Eye (tissue), 1 donor: Measurements from ENCODE around the gene FUBP3.
"Not testable (repeated sequence)": the region's sequence is repeated elsewhere in the genome, so short reads cannot be mapped to it uniquely, and the experiment has no call there.

Experiments
- DNase-seq: peaks from one replicate; pipeline ENCODE4 v3.0.0-alpha.2; 2015

Gene FUBP3

DNA sequence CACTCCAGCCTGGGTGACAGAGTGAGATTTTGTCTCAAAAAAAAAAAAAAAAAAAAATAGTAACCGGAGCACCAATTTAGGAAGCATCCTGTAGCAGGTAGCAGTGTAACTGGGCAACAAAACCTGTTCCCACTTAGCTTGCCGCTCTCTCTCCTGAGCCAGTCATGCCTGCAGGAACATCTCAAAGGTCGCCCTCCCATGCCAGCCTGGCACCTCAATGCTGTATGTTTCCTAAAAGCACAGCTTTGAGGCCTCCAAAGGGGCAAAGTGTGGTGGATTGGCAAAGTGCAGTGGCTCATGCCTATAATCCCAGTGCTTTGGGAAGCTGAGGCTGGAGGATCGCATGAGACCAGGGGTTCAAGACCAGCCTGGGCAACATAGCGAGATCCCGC lies 22.3 kb upstream of the FUBP3 start:
- DNase-seq: no peak

DNA sequence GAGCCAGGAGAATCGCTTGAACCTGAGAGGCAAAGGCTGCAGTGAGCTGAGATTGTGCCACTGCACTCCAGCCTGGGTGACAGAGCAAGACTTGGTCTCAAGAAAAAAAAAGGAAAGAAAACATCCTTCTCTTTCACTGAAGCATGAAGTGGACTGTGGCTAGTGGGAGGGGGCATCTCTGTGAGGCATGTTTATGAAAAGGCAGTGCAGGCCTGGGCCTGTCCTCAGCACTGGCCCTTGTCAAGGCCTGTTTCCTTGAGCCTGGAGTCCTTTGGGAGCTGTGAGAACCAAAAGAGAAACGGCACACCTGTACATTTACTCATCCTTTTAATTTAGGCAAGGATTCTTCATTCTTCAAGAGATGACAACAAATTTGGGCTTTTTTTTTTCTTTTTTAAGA lies 18.3 kb upstream of the FUBP3 start:
- no peak for DNase-seq

DNA sequence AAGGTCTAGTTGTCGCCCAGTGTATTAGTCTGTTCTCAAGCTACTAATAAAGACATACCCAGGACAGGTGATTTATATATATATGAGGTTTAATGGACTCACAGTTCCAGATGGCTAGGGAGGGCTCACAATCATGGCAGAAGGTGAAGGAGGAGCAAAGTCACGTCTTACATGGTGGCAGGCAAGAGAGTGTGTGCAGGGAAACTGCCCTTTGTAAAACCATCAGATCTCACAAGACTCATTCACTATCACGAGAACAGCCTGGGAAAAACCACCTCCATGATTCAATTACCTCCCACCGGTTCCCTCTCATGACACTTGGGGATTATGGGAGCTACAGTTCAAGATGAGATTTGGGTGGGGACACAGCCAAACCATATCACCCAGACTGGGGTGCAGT lies 16.9 kb upstream of the FUBP3 start:
- not testable (repeated sequence) for DNase-seq

DNA sequence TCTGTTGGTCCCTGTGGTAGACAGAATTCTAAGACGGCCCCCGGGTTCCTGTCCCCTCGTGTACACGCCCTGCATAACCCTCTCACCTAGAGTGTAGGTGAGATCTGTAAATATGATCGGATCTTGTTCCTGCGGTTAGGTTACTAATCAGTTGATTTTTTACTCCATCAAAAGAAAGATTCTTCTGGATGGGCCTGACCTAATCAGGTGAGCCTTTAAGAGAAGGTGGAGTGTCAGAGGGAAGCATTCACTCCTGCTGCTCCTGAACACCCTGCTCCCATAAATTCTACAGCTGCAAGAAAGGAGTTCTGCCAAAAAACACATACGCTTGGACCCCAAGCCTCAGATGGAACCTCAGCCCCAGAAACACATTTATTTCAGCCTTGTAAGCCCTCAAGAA lies 15.6 kb upstream of the FUBP3 start:
- DNase-seq: no peak

DNA sequence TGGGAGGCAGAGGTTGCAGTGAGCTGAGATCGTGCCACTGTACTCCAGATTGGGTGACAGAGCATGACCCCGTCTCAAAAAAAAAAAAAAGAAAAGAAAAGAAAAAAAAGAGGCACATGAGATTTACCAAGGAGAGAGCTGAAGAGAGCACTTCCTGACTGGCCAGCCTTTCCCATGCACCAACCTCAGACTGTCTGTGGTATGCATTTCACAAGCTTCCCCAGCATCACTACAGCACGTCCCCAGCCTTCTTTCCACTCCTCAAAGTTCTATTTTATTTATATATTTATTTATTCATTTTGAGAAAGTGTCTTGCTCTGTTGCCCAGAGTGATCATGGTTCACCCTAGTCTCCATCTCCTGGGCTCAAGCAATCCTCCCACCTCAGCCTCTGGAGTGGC lies 13.6 kb upstream of the FUBP3 start:
- DNase-seq: no peak

DNA sequence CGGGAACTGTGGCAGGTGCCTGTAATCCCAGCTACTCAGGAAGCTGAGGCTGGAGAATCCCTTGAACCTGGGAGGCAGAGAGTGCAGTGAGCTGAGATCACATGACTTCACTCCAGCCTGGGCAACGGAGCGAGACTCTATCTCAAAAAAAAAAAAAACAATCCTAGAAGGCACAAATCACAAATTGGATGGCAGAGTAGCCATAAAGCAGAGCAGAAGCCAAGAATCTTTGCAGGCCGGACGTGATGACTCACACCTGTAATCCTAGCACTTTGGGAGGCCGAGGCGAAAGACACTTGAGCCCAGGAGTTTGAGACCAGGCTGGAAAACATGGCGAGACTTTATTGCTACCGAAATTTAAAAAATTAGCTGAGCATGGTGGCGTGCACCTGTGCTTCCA lies 9.2 kb upstream of the FUBP3 start:
- no peak for DNase-seq

DNA sequence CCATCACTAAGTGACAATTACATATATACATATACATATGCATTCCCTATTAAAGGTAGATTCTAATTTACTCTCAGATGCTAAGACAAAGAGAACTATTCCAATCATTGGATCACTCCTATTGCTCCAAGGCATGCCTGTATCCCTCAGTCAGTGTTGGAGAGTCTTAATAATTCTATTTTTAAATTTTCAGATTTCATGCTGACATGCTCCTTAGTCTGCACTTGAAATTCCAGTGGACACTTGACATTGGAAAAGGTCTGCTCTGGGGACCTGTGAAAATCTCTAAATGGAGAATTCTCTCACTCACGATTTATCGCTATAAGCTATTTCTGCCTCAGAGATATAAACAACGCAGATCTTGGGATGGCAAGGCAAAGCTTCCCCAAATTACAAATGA lies 3.9 kb upstream of the FUBP3 start:
- no peak for DNase-seq

DNA sequence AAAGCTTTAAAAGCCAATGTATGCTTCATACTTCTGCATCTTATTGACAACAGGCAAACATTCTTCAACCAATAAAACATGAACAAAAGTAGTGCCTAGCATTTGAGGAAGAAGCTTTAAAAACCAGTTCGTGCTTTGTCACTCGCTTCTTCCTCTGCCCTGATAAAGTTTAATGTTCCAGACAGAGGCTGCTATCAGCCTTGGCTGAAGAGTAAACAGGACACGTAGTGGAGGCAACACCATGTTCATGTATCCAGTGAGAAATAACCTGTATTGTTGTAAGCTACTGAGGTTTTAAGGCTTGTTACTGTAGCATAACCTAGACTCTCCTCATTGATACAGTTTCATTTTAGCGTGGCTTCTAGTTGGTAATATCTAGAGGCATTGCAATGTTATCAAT lies 3.2 kb upstream of the FUBP3 start:
- DNase-seq: no peak

GRCh38 chr9:130579738-130580463 lies 524 bp downstream of the FUBP3 start:
- DNase-seq: no peak

- DNase-seq: no peak
Observed at GRCh38 chr9:130581766-130582165, 2.4 kb downstream of the FUBP3 start.

- DNase-seq: no peak
Observed at GRCh38 chr9:130583271-130583670, 3.9 kb downstream of the FUBP3 start.

- no peak for DNase-seq
Observed at GRCh38 chr9:130587921-130588320, 8.5 kb downstream of the FUBP3 start.

DNA sequence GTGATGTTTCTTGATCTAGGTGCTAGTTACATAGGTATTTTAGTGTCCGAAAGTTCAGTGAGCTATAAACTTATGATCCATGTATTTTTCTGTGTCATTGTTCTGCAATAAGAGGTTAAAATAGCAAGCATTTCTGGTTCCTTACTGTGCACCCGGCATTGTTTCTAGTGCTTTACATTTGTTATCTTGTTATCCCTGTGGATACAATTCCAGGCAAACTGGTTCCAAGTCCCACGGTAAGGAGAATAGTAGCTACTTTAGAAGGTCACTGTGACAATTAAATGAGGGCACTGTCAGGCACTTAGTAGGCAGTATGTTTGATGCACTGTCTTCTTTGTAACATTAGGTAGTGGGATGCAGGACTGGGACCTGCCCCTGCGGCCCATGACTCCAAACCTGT lies 9.0 kb downstream of the FUBP3 start:
- no peak for DNase-seq

DNA sequence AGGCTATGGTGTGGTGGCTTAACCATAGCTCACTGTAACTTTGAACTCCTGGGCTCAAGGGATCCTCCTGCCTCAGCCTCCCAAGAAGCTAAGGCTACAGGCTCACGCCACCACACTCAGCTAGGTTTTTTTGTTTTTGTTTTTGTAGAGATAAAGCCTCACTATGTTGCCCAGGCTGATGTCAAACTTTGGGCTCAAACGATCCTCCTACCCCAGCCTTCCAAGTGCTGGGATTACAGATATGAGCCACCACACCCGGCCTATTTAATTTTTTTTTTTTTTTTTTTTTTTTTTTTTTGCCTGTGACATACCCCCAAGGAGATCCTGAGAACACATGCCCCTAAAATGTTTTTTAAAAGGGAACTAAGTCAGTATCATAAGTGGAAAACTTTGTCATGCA lies 10.4 kb downstream of the FUBP3 start:
- DNase-seq: no peak

GRCh38 chr9:130590305-130590704 lies 10.9 kb downstream of the FUBP3 start:
- no peak for DNase-seq

DNA sequence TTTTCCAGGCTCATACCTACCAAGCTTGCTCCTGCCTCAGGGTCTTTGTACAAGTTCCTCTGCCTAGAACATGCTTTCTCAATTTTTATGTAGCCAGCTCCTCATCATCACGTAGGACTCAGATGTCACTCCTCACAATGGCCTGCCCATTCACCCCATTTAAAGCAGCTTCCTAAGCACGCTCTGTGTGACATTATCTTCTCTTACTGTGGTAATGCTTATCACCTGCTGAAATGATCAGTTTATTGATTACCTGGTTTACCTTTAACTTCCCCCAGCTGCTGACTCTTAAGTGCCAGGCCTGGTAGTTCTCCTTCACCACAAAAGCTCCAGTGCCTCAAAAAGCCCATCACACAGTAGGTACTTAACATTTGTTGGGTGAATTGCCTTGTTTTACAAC lies 13.6 kb downstream of the FUBP3 start:
- DNase-seq: no peak

DNA sequence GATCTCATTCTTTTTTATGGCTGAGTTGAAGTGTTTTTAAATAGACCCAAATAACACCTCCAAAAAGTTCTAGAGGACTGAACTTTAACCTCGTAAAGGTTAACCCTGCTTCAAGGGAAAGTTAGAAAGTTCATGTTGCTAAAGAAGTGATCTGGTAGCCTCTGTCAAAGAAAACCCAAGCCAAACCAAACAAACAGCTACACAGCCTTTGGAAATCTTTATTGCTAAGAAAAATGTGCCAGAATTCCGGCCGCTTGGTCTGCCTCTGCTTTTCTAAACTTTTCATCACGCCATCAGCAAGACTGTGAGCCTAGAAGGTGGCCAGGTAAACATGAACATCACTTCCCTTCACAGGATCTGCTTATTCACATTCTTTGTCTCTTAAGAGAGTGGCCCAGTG lies 17.9 kb downstream of the FUBP3 start:
- DNase-seq: no peak

GRCh38 chr9:130598188-130598587 lies 18.8 kb downstream of the FUBP3 start:
- DNase-seq: no peak

DNA sequence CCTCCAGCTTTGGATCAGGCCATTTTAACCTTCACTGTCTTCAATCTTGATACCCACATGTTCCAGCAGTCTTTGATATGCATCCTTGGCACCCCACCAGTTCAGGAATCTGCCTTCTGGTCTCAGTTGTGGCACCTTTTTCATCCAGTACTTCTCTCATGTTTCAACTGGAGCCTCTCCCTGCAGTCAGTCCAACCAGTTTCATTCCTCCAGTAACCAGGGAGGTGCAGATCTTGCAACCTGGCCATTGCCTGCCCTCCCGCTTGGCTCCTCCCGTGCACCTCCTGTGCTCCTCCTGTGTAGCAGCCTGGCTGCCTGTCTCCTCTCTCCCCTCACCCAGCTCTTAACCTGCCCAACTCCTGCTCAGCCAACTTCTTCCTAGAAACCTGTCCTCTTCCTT lies 20.2 kb downstream of the FUBP3 start:
- no peak for DNase-seq

DNA sequence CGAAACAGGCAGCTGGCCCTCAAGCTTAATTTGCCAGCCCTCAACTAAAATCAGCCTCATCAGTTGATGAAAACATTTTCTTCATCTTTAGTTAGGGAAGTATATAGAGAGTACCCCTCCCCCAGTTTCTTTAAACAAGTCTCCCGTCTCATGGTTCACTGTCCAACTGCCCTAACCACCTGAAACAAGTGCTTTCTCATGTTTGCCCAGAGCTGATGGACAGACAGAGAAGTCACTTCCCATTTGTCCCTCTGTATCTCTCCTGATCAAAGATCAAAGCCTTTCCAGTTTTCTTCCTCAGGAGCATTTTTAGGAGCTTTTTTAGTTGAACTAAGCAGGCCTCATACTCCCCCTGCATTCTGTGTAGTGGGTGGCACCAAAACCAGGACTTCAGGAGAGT lies 21.7 kb downstream of the FUBP3 start:
- no peak for DNase-seq

DNA sequence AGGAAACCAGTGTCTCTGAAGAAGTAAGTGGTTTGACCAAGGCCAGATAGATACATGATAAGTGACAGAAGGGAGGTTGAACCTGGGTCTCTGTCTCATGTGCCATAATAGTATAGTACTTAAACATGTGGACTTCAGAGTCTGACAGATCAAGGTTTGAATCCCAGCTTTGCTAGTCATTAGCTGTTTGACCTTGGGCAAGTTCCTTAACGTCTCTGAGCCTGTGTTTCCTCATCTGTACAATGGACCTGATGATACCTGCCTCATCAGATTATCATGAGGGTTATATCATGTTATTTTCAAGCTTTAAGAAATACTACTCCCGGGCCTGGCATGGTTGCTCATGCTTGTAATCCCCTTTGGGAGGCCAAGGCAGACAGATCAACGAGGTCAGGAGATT lies 24.9 kb downstream of the FUBP3 start:
- no peak for DNase-seq

GRCh38 chr9:130606887-130607600 lies 27.7 kb downstream of the FUBP3 start:
- no peak for DNase-seq

DNA sequence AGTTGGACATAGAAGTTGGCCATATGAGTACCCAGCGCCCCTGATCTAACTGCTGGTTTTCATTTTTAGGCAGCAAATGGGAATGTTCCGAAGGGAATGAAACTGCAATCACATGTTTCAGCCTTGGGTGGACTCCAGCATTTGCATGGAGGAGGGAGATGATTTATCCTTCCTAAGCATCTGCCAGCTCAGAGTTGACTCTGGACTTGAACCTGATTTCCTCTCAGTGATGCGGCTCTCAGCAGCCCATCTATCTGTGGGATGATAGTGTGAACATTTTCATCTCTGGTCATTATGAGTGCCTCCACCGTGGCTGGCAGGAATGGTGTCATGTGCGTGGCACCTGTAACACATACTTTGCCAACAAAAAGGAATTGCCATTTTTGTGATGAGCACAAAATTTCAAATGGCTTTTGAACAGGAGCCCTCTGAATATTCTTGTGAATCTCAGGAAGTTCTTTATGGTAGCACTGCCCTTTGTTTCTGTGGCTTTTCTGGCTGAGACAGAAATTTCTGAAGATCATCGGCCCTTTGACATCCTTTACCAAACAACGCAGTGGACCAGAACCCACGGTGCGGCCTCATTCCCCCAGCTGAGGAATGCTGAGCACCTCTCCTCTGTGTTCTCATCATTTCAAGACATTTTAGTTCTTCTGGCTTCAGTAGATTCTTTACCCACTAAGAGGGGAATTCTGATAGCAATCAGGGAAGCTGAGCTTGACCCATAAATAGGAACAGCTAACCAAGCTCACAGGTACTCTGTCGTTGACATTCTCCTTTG lies 28.5 kb downstream of the FUBP3 start:
- DNase-seq: no peak

DNA sequence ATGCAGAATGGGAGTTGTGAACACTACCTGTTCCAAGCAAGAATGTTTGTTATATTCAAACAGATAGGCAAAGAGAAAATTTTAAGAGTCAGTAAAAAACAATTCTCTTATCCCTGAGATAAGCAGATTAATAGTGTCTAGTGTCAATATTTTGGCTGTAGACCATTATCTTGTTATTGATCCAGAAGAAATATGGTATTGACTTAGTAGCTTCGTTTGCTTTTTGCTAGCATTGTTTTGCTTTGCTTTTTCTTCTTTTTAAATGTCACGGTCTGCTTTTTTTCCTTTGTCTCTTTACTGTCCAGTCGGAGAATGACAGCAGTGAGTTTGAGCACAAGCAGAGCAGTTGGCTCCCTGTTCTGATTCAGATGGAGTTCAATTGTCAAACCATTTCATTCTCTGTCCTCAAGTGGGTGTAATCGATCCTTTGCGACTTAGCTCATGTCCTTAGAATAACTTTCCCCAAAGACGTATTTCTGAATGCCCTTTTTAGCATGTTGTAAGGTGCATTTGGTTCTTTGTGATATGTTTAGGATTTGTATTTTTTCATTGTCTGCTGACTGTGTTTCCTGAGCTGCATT lies 29.3 kb downstream of the FUBP3 start:
- no peak for DNase-seq
